RWPE2 (cell line): ENCODE results near the gene SPN.
"Not testable (repeated sequence)": the region's sequence is repeated elsewhere in the genome, so short reads cannot be mapped to it uniquely, and the experiment has no call there.

Experiments used
- ATAC-seq: fragments of 200-7000 bp; cut with Tn5 transposase; 3 replicates; pipeline ENCODE4 v1.9.1; 2021; ENCODE audit warnings: low read depth
- DNase-seq: peaks from one replicate; pipeline ENCODE4 v3.0.0-alpha.2; 2020; ENCODE audit warnings: low spot score
- H3K27ac ChIP-seq: fragments of 450-650 bp; 2 replicates; pipeline ENCODE4 v1.5.1; 2017; ENCODE audit warnings: mild to moderate bottlenecking; ENCODE audit not compliant: poor library complexity, severe bottlenecking
- H3K27me3 ChIP-seq: fragments of 250-450 bp; sonication (Bioruptor Pico); 2 replicates; pipeline ENCODE4 v1.5.1; 2021; ENCODE audit warnings: mild to moderate bottlenecking, moderate library complexity; ENCODE audit not compliant: insufficient read depth, poor library complexity, severe bottlenecking
- H3K36me3 ChIP-seq: fragments of 250-450 bp; sonication (Bioruptor Pico); 2 replicates; pipeline ENCODE4 v1.5.1; 2020; ENCODE audit warnings: low read depth, mild to moderate bottlenecking, moderate library complexity
- H3K4me1 ChIP-seq: fragments of 250-450 bp; sonication (Bioruptor Pico); 2 replicates; pipeline ENCODE4 v1.5.1; 2021; ENCODE audit warnings: mild to moderate bottlenecking, moderate library complexity; ENCODE audit not compliant: insufficient read depth, poor library complexity, severe bottlenecking
- H3K4me3 ChIP-seq: fragments of 250-450 bp; sonication (Bioruptor Pico); 2 replicates; pipeline ENCODE4 v1.5.1; 2021; ENCODE audit warnings: mild to moderate bottlenecking, moderate library complexity; ENCODE audit not compliant: severe bottlenecking
- H3K9me3 ChIP-seq: fragments of 250-450 bp; sonication (Bioruptor Pico); 2 replicates; pipeline ENCODE4 v1.5.1; 2021; ENCODE audit warnings: mild to moderate bottlenecking, moderate library complexity; ENCODE audit not compliant: severe bottlenecking
- TF ChIP-seq, protein P1 (sequence below): fragments of 450-650 bp; IDR thresholded peaks from one replicate; pipeline ENCODE4 v1.5.1; 2017; ENCODE audit warnings: mild to moderate bottlenecking, moderate library complexity; ENCODE audit not compliant: poor library complexity, severe bottlenecking

SPN gene

DNA sequence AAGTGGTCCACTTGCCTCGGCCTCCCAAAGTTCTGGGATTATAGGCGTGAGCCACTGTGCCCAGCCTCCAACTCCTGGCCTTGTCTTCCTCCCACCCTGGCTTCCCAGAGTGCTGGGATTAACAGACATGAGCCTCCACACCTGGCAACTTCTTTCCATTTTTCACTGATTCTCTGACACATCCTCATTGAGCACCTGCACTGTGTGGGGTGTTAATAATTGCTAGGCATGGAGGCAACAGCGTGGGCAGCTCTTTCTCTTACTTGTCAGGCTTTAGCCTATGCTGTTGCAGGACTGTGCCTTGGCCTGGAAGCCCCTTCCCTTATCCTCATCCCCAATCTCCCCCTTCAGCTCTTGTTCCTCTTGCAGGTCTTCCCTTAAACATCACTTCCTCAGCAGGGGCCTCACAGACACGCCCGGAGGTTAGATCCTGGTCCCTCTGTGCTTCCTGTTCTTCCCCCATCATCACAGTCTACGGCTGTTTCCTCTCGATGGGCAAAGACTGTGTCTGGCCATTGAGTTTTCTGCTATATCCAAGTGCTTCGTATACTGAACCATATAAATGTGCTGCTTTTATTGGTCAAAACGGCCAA, 23.8 kb downstream of the SPN start:
- ATAC-seq (no peak), DNase-seq (no peak)
- no peaks in the 10 kb centered on the region for H3K4me1 ChIP-seq
- H3K27me3 ChIP-seq, result no peaks in the 10 kb centered on the region
- no peak overlapping the region for H3K27ac ChIP-seq
- no peaks in the 10 kb centered on the region for H3K9me3 ChIP-seq
- TF ChIP-seq, protein P1, sequence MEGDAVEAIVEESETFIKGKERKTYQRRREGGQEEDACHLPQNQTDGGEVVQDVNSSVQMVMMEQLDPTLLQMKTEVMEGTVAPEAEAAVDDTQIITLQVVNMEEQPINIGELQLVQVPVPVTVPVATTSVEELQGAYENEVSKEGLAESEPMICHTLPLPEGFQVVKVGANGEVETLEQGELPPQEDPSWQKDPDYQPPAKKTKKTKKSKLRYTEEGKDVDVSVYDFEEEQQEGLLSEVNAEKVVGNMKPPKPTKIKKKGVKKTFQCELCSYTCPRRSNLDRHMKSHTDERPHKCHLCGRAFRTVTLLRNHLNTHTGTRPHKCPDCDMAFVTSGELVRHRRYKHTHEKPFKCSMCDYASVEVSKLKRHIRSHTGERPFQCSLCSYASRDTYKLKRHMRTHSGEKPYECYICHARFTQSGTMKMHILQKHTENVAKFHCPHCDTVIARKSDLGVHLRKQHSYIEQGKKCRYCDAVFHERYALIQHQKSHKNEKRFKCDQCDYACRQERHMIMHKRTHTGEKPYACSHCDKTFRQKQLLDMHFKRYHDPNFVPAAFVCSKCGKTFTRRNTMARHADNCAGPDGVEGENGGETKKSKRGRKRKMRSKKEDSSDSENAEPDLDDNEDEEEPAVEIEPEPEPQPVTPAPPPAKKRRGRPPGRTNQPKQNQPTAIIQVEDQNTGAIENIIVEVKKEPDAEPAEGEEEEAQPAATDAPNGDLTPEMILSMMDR, result no peak
- no peaks in the 10 kb centered on the region for H3K36me3 ChIP-seq
- no peak overlapping the region for H3K4me3 ChIP-seq

DNA sequence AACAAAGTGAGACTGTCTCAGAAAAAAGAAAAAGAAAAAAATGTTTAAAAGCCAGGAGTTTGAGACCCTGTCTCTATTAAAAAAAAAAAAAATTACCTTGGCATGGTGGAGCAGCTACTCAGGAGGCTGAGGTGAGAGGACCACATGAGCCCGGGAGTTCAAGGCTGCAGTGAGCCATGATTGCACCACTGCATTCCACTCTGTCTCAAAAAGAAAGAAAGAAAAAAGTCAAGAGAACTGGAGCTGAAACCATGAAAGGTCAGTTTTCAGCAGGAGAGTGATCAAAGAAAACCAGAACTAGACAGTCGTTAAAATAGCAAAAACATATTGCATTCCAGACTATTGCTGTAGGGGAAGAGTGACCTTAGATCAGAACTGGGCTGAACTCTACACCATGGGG, 24.7 kb downstream of the SPN start:
- no peak for DNase-seq
- Histone ChIP-seq H3K27ac (no peak overlapping the region), H3K4me1 (no peaks in the 10 kb centered on the region)

DNA sequence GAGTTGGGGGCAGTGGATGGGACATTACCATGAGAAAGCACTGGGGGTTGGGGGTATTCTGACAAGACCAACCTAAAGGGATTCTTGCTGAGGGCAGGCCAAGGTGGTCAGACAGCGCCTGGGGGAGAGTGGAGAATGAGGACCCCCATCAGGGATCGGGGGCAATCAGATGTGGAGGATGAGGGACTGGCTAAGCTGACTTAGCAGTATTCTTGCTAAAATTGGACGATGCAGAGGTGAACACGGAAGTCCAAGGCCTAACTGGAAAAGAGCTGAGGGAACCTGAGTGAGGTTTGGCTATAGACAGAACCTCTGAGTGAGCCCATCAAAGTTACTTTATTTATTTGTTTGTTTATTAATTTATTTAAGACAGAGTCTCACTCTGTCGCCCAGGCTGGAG, 25.1 kb downstream of the SPN start:
- no peak; the same call in 2 of the 3 replicates for ATAC-seq
- Histone ChIP-seq H3K4me3 (no peak overlapping the region), H3K9me3 (no peaks in the 10 kb centered on the region), H3K27me3 (no peaks in the 10 kb centered on the region), H3K27ac (no peak overlapping the region), H3K4me1 (no peaks in the 10 kb centered on the region), H3K36me3 (no peaks in the 10 kb centered on the region)
- TF ChIP-seq, protein P1, result no peak
- DNase-seq, result no peak

More for the DNA sequence above, 24.7 kb downstream of the SPN start:
- Histone ChIP-seq H3K9me3 (no peaks in the 10 kb centered on the region), H3K27me3 (no peaks in the 10 kb centered on the region), H3K36me3 (no peaks in the 10 kb centered on the region), H3K4me3 (no peak overlapping the region)
- ATAC-seq, result no peak
- TF ChIP-seq, protein P1, result no peak

DNA sequence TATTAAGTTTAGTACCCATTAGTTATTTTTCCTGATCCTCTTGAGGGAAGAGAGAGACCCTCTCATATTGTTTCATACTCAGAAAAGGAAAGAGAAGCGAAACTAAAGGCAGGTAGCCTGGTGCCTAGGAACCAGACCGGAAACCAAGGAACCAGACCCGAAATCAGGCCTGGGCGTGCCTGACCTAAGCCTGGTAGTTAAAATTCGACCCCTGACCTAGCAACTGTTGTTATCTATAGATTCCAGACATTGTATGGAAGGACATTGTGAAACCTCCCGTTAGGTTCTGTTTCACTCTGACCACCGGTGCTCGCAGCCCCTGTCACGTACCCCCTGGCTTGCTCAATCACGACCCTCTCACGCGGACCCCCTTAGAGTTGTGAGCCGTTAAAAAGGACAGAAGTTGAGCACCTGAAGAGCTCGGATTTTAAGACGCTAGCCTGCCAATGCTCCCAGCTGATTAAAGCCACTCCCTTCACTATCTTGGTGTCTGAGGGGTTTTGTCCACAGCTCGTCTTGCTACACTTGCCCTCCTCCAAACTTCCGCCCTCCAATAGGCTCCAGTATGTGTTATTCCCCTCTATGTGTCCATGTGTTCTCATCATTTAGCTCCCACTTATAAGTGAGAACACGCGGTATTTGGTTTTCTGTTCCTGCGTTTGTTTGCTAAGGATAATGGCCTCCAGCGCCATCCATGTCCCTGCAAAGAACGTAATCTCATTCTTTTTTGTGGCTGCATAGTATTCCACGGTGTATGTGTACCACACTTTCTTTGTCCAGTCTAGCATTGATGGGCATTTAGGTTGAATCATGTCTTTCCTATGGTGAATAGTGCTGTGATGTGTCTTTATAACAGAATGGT, 26.7 kb downstream of the SPN start:
- not testable (repeated sequence) for H3K27ac ChIP-seq, H3K4me1 ChIP-seq, H3K27me3 ChIP-seq, H3K9me3 ChIP-seq, H3K4me3 ChIP-seq, DNase-seq, H3K36me3 ChIP-seq, ATAC-seq

DNA sequence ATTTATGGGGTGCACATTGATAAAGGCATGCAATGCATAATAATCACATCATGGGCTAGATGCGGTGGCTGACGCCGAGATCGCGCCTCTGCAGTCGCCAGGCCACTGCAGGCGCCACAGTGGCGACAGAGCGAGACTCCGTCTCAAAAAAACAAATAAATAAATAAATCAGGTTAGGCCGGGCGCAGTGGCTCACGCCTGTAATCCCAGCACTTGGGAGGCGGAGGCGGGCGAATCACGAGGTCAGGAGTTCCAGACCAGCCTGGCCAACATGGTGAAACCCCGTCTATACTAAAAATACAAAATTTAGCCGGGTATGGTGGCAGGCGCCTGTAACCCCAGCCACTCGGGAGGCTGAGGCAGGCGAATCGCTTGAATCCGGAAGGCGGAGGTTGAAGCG, 29.6 kb downstream of the SPN start:
- not testable (repeated sequence) for H3K9me3 ChIP-seq, H3K27me3 ChIP-seq, DNase-seq, H3K4me3 ChIP-seq, H3K4me1 ChIP-seq, H3K36me3 ChIP-seq, H3K27ac ChIP-seq, ATAC-seq
